Renal cortical epithelial cell (primary cell): ENCODE data around the gene MRPS26. TPM values are rescaled to one million over a fixed set of nuclear protein-coding genes. Genes with fewer than 3 reads are reported as not detected.
"Not testable (repeated sequence)": the region's sequence is repeated elsewhere in the genome, so short reads cannot be mapped to it uniquely, and the experiment has no call there.

ENCODE experiments used
- DNase-seq: peaks from one replicate; pipeline ENCODE4 v3.0.0-alpha.2; 2011; ENCODE audit warnings: low read depth
- total RNA-seq: library from RNA; depleted of rRNA; stranded (reverse); fragments of >200 nt; gene quantifications from 2 replicates; pipeline ENCODE4 v1.2.3, GENCODE V29; 2014

Gene MRPS26
- total RNA-seq, 1 donor from 2014 or later, result 31.2 TPM

- DNase-seq, result no peak
These were observed 3.2 kb upstream of the MRPS26 start for GRCh38 chr20:3042625-3043024.

DNA sequence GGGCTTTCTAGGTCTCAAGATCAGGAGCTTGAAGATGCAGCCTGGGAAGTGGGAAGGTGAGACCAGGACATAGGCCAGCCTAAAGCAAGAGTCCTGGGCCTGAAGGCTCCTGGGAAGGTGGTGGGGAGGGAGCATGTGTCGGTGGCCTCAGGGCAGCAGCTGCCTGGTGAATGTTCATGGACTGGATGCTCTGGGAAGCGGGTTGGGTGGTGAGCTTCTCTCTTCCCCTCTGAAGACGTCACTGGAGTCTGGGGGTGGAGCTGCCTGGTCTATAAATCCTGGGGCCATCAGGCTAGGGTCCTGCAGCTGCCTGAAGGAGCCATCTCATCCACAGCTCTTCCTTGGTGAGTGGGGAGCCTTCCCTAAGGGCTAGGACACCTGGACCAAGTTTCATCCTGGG is 2.5 kb upstream of the MRPS26 start, which contains the start of gene GNRH2:
GNRH2 (plus strand) TSS at position 301 of the 400 bp plus-strand sequence. CDS start 793 bp downstream, outside the sequence.
- DNase-seq, result no peak

GRCh38 chr20:3044336-3044965 is 1.4 kb upstream of the MRPS26 start:
- DNase-seq, result no peak

DNA sequence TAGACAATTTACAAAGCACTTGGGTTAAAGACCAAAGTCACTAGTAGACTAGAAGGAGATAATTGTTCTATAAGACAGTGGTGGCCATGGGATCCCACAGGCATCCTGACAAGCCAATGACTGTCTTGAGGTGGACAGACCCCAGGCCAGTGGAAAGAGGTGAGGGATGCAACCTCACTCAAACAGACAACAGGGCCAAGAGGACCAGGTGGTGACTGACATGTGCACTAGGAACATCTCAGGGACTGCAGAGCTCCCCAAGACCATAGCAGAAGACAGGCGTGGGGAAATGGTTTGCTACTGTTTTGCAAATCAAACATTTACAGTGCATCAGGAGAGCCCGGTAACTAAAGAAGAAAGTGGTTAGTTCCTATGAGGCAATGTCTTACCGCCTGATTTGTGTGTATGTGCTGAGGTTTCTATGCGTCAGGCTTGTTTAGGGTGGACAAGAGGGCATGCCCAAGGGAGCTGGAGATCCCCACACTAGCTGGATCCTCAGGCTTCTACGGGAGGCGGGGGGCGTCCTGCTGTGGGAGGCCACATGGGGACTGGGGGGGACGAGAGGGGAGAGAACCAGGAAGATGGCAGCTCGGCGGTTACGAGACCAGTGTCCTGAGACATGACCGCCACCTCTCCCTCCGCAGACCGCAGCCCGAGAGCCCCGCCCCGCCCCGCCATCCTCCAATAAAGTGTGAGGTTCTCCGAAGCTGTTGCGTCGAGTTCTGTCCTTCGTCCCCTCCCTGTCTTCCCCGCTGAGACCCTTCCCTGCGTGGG is 623 bp upstream of the MRPS26 start:
- peak; percentile 42 for DNase-seq

DNA sequence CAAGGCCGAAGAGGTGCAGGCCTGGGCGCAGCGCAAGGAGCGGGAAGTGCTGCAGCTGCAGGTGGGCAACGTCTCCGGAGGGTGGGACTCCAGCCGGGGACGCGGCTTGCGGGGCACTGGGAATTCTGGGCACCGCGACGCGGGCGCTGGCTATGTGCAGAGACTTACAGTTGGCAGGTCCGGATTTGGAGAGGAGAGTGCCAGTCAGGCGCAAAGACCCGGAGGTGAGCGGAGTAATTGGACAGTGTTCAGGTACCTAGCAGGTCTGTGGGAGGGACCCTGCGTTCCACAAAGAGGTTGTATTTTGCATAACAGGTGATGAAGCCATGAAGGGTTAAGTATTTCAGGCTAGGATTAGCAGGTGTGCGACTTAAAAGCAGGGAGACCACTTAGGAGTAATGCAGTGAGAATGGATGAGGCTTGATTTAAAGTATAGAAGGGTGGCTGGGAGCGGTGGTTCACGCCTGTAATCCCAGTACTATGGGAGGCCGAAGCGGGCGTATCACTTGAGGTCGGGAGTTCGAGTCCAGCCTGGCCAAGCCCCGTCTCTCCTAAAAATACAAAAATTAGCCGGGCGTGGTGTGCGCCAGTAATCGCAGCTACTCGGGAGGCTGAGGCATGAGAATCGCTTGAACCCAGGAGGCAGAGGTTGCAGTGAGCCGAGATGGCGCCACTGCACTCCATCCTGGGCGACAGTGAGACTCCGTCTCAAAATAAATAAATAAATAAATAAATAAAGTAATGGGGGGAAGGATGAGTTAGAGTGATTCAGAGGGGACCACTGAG is 1.0 kb downstream of the MRPS26 start:
- DNase-seq, result peak; percentile 47

- no peak for DNase-seq
These were observed 1.9 kb downstream of the MRPS26 start for GRCh38 chr20:3047486-3048419.

DNA sequence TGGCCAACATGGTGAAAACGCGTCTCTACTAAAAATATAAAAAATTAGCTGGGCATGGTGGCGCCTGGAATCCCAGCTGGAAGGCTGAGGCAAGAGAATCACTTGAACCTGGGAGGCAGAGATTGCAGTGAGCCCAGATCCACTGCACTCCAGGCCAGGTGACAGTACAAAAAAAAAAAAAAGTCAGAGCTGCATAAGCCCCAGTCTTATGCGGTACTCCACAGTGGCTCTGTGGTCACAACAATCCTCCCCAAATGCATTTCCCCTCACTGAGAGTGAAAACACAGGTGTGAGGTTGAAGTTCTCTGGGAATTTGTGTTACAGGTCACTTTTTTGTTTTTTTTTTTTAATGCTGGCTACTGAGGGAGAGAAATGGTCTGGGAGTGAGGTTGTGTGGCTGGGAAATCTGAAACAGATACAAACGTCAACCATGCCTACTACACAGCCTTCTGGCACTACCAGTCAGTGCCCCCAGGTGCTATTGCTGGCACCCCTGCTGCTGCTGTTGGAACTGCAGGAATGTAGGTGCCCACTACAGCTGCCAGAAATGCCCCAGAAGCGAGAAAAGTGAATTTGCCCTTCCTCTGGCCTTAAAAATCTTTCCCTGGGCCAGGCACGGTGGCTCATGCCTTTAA is 5.7 kb downstream of the MRPS26 start:
- DNase-seq, result no peak

DNA sequence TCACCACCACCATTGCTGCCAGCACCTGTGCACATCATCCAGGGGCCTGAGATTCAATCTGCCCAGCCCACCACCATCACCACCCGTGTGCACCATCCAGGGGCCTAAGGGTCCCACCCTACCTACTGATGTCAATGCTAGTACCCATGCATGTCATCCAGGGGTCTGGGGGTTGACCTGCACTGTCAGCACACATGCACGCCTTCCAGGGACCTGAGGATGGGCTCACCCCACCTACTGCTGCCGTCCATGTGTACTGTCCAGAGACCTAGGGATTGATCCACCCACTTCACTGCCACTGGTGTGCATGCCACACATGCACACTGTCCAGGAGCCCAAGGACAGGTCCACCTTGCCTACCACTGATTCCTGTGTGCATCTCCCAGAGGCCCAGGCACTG is 13.6 kb downstream of the MRPS26 start:
- DNase-seq, result no peak

- DNase-seq, result not testable (repeated sequence)
These were observed 18.3 kb downstream of the MRPS26 start for GRCh38 chr20:3064119-3064518.

DNA sequence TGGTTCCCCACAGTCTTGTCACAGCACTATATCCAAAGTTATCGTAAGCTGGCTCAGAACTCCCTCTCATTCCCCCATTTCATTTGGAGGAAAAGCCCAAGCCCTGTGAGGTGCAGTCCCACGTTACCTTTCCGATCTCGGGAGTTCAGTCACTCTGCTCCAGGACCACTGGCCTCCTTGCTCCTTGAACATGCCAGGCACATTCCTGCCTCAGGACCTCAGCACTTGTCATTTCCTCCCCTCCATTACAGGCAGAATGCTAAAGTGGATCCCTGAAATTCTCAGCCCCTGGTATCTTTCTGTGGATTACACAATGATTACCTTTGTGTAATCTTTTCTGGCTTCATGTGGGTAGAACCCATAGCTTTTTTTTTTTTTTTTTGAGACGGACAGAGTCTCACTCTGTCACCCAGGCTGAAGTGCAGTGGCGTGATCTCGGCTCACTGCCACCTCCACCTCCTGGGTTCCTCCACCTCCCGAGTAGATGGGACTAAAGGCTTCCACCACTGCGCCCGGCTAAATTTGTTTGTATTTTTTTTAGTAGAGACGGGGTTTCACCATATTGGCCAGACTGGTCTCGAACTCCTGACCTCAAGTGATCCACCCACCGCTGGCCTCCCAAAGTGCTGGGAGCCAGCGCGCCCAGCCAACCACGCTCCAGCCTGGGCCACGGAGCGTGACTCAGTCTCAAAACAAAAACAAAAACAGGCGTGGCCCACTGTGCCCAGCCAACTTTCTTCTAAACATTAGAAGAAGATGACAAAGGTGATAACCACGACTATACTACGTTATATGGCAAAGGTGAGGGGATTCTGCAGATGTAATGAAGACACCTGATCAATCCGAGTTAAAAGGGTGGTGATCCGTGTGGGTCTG is 21.5 kb downstream of the MRPS26 start:
- DNase-seq, result peak; percentile 34

DNA sequence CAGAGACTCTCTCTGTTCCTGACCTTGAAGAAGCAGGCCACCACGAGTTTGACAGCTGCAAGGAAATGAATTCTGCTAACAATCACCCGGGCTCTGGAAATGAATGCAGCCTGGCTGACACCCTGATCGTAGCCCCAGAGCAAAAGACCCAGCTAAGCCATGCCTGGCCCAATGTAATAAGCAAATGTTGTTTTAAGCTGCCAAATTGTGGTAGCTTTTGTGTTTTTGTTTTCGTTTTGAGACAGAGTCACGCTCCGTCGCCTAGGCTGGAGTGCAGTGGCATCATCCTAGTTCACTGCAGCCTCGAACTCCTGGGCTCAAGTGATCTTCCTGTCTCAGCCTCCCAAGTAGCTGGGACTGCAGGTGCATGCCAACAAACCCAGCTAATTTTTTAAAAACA is 22.2 kb downstream of the MRPS26 start:
- DNase-seq, result no peak

- peak; percentile 79 for DNase-seq
These were observed 23.4 kb downstream of the MRPS26 start for GRCh38 chr20:3068986-3069900.

- DNase-seq, result no peak
These were observed 24.9 kb downstream of the MRPS26 start for GRCh38 chr20:3070725-3071124.

DNA sequence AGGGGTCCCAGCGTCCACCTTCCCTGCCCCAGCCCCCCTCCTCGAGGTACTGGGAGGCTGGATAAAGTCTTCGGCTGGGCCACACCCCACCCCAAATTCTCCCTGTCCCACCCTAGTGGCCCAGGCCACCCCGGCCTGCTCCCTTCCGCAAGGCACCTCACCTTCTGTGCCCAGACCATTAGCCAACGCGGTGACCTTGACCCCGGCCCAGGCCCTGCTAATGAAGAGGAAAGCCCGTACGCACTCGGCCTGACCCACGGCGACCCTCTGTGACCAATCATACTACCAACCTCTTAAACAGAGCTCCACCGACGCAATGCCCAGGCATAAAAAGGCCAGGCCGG is 25.4 kb downstream of the MRPS26 start:
- DNase-seq, result no peak

GRCh38 chr20:3071610-3072529 is 26.0 kb downstream of the MRPS26 start, which contains the start of gene OXT:
TSS of gene OXT (plus strand) at chr20:3071620. CDS start at chr20:3071656, 36 bp downstream.
- no peak for DNase-seq

DNA sequence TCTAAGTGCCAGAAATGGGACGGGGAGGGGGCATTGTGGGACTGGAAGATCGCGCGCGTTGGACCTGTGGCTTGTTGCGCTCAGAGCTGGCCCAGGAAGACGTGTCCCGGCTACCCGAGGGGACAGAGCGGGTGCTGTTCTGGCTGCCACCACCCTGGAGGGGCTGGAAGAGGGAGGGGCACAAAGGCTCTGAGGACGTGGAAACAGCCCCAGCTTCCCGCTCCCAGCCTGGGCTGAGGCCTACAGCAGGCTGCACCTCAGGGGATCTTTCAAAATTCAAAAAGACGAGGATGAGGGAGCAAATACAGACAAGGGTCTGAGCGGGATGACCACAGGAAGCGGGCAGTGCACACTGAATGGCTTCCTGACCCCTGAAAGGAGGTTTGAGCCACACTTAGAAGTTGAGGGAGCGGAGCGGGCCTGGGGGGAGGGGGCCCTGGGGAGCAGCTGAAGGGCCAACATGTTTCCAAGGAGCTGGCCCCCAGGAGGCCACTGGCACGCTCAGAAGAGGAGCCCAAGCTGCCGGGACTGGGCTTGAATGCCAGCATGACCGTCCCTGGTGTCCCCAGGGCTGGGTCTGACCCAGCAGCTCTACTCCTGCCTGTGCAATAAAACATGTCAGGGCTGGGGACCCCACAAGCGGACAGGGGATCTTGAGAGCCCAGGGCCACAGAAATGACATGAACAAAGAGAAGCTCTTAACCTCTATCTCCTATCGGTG is 26.8 kb downstream of the MRPS26 start:
- no peak for DNase-seq

DNA sequence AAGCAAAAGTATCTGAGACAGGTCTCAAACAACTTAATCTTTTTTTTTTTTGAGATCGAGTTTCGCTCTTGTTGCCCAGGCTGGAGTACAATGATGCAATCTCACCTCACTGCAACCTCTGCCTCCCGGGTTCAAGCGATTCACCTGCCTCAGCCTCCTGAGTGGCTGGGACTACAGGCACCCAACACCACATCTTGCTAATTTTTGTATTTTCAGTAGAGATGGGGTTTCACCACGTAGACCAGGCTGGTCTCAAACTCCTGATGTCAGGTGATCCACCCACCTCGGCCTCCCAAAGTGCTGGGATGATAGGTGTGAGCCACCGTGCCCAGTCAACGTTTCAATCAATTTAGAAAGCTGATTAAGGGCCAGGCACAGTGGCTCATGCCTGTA is 27.4 kb downstream of the MRPS26 start:
- DNase-seq, result not testable (repeated sequence)
